HPDE6-E6E7 (cell line): Measurements from ENCODE around the gene FTO.

Source experiments
- DNase-seq: peaks from one replicate; pipeline ENCODE4 v3.0.0; 2011; ENCODE audit warnings: missing footprints; ENCODE audit errors: extremely low spot score

Gene FTO

DNA sequence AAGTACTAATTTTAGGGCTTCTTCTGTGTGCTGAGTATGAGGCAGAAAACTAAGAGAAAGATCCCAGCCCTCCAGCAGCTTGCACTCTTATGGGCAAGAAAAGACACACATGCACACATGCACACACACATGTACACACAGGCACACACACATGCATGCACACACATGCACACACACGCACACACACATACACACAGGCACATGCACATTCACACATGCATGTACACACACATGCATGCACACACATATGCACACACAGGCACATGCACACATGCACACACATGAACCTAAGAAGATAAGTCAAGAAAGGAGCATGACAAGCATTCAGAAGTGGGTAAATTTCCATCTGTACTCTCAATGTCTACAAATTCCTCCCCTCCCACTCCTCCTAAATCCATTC is 452.4 kb downstream of the FTO start:
- DNase-seq, result no peak

- DNase-seq, result no peak
Measured at GRCh38 chr16:54158986-54159385, 455.0 kb downstream of the FTO start.

DNA sequence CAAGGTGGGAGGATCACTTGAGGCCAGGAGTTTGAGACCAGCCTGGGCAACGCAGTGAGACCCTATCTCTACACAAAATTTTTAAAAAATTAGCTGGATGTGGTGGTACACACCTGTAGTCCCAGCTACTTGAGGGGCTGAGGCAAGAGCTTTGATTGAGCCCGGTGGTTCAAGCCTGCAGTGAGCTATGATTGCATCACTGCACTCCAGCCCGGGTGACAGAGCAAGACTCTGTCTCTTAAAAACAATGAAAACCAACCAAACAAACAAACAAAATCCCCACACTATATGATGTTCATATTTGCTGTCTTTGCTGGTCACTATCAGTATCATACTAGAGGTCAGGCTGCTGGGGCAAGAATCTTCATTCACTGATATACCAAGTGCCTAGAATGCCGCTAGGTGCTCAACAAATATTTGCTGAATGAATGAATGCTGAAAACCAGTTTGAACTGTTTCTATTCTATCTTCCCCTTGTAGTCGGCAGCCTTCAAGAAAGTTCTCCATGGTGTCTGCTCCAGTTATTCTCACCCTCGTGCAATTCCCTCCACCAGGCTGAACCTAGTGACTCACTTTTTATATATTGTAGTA is 455.6 kb downstream of the FTO start:
- no peak for DNase-seq

DNA sequence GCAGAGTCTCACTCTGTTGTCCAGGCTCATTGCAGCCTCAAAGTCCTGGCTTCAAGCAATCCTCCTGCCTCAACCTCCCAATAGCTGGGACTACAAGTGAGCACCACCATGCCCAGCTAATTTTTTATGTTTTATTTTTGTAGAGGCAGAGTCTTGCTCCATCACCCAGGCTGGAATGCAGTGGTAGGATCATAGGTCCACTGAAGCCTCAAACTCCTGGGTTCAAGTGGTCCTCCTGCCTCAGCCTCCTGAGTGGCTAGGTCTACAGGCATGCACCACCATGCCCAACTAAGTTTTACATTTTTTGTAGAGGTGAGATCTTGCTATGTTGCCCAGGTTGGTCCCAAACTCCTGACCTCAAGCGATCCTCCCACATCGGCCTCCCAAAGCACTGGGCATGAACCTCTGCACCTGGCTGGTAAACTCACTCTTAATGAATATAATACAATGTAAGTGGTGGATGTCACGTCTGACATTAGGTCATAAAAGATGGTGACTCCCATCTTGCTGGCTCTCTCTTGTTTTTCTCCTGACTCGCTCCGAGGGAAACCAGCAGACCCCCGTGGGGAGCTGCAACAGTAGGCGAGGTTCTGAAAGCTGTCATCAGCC is 456.4 kb downstream of the FTO start:
- DNase-seq, result no peak

DNA sequence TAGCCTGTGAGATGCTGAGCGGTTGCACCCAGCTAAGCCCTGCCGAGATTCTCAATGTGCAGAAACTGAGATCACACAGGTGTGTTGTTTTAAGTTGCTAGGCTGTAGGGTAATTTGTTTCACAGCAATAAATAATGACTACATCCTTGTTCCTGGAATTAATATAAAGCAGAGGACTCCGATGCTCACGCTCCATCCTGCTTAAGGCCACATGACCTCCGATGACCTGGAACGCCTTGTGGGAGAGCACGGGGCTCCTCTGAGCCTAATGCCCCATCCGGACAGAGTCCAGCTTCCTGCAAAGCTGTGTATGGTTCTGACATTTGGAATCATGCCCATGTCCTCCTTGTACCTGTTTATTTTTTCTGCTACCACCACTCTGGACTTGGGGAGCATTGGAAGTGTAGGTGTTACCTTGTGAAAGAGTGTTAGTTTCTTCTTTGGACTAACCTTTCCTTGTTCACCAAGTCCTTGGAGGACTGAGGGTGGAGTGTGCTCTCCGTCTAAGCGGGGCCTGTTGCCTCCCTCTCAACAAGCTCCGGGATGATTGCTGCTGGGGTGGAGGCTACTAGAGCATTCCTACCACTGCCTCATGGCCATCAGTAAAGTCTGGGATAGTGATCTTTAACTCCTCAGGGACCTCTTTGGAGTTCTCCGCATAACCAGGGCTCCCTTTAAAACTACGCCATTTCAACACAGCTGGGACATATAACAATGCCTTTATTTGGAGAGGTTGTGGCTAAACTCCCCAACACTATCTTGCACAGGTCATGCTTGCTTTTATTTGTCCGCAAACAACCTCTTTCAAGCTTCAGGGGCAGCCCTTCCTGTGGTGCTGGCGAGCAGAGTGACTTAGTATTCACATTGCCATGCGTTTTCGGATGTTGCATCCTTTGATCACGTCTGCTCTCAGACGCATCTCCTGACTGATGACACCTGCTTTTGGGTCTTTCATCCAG is 457.3 kb downstream of the FTO start:
- DNase-seq, result no peak

DNA sequence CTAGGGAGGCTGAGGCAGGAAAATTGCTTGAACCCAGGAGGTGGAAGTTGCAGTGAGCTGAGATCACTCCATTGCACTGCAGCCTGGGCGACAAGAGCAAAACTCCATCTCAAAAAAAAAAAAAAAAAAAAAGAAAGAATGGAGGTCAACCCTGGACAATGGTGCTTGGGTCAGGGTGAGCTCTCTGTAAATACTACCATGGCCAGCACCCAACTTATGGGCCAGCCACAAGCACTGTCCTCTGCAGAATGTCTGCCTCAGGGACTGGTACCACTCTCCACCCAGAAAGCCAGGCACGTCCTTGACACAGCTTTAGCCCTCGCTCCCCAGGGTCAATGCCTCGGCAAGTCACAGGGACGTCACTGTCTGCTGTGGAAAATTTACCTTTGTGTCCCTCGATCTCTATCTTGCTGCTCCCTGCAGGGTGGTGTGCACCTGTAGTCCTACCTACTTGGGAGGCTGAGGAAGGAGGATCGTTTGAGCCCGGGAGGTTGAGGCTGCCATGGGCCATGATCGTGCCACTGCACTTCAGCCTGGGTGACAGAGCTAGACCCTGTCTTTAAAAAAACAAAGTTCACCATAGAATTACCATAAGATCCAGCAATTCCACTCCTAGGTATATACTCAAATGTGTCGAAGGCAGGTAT is 459.4 kb downstream of the FTO start:
- DNase-seq, result no peak

DNA sequence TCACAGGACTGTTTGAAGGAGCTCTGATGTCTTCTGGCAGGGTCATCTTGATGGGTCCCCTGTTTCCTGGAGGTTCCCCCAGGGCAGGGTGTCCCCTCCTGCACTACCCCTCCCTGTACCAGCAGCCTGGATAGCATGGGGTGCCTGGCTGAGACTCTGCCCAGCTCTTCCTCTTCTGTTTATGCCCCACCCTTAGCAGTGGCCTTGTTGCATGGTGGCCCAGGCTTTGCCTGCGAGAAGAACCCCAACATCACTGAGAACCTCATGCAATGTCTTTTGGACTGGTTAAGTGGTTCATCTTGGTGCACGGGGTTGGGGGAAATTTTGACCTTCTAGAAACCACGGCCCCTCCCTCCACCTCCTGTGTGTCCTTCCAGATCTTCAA is 460.8 kb downstream of the FTO start:
- DNase-seq, result no peak

DNA sequence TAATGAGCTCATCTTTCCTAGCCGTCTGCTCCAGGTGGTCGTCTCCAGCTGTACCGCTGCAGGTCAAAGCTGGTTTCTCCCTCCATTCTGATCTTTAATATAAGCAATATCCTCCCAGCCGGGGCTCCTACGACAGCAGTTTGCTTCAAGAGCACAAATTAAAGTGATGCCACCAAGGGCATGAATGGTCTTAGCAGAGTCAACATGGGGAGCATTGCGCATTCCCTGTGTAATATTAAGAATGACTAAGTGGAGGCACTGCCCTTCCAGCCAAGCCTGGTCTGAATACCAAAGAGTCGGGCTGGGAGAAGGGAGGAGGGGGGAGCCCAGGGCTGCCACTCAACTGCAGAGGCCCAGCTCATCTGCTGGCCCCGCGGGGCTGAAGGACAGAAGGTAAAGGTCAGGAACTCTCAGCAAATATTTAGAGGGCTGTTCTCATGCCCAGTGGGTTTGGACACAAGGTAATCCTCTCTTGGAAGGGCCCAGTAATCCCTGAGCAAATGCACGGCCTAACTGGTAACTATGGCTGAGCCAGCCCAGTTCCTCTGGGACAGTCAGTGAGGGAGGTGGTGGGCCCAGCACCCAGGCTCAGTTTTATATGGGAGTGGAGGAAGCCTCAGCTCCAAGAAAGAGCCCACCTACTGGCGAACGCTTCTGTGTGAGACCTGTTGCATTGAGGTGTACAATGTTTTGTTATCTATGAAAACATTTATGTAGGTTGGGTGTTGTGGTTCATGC is 461.4 kb downstream of the FTO start:
- no peak for DNase-seq

DNA sequence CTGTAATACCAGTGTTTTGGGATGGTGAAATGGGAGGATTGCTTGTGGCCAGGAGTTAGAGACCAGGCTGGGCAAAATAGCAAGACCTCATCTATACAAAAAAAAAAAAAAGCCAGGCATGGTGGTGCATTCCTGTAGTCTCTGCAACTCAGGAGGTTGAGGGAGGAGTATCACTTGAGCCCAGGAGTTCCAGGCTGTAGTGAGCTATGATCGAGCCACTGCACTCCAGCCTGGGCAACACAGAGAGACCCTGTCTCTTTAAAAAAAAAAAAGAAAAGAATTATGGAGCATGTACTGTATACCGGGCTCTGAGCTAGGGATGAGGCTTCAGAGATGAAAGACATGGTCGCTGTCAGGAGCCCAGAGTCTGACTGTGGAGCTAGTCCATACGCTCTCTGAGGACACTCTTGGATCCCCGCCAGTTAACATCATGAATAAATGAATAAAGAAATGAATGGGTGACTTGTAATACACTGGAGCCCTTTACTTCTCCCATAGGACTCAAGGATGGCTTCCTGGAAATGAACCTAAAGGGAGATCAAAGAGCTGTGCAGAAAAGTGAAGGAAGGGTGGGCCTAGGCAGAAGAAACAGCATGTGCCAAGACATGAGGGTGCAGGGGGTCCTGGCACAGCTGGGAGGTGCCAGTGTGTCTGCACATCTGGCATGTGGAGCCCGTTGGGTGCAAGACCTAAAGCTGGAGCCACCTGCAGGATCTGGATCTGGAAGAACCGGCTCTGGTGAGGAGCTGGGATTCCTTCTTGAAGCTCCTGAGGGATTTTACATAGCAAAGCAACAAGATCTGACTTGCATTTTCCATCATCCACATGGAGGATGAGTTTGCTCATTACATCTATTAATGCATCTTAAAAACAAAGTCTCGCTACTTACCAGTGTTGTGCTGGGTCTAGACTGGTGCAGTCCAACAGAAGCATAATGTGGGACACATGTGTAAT is 462.2 kb downstream of the FTO start:
- DNase-seq, result no peak

- DNase-seq, result no peak
Measured at GRCh38 chr16:54169112-54169511, 465.2 kb downstream of the FTO start.

GRCh38 chr16:54171626-54172537 is 467.9 kb downstream of the FTO start:
- no peak for DNase-seq

DNA sequence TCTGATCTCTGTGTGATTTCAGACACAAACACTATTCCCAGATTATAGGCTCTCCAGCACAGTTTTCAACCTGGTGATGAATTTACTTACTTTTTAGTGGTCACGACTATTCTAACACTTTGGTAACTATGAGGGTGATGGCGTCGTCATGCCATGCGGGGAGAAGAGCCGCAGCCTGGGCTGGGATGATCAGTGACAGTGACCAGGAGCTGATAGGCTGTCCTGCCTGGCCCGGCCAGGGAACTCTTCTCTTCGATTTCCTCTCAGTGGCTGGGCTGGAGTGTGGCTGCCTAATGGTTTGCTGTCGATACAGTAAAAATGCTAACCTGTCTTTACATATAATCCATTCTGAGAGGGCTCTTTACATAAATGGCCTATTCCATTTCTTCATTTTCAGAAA is 469.5 kb downstream of the FTO start:
- no peak for DNase-seq

- no peak for DNase-seq
Measured at GRCh38 chr16:54174201-54174600, 470.2 kb downstream of the FTO start.

DNA sequence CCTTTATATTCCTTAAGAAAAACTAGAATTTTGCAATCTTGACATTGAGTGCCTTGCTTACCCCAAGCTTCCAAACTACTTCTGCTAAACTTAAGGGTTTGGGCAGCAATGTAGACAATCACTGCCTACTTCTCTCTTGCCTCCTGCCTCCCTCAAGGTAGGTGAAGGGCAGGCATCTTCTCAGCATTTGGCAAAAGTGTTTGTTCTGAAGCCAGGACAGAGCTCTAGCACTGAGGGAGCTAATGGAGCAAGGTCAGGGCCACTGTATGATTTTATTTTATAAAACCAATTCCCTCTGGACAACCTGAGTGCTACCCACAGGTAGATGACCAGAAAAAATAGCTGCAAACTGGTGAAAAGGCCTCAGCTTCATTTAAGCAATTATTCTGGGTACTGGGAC is 470.8 kb downstream of the FTO start:
- no peak for DNase-seq

GRCh38 chr16:54175169-54175551 is 471.2 kb downstream of the FTO start:
- DNase-seq, result no peak

- DNase-seq, result no peak
Measured at GRCh38 chr16:54175552-54176375, 471.8 kb downstream of the FTO start.

GRCh38 chr16:54176376-54176901 is 472.5 kb downstream of the FTO start:
- no peak for DNase-seq
